Esophagus squamous epithelium (tissue), 5 donors: ENCODE measurements around the gene LRRK2. TPM values are rescaled to one million over a fixed set of nuclear protein-coding genes. Genes with fewer than 3 reads are reported as not detected.

Experiments
- DNase-seq: peaks from one replicate; lab custom pipeline; 2025; lab: John Stamatoyannopoulos, UW
- H3K27ac ChIP-seq, 4 donors: fragments of 200-600 bp; sonication (generic); one replicate each; pipeline ENCODE4 v1.5.1; 2016 to 2019; ENCODE audit warnings: mild to moderate bottlenecking in 1 of 4
- H3K27me3 ChIP-seq, 4 donors: fragments of 200-600 bp; sonication (generic); 1 replicate in 3 of 4; 2 replicates in 1 of 4; pipeline versions ENCODE4 v1.5.1 to v1.6.0; 2017 to 2021; ENCODE audit warnings: antibody characterized with exemption in 1 of 4
- H3K36me3 ChIP-seq, 3 donors: fragments of 200-600 bp; sonication (generic); one replicate each; pipeline ENCODE4 v1.5.1; 2016 to 2019
- H3K4me1 ChIP-seq, 3 donors: fragments of 200-600 bp; sonication (generic); one replicate each; pipeline ENCODE4 v1.5.1; 2017 to 2019
- H3K4me3 ChIP-seq, 4 donors: fragments of 200-600 bp; sonication (generic); 1 replicate in 3 of 4; 2 replicates in 1 of 4; pipeline ENCODE4 v1.5.1; 2016 to 2019; ENCODE audit warnings: mild to moderate bottlenecking in 2 of 4, moderate library complexity in 1 of 4
- H3K9me3 ChIP-seq, 3 donors: fragments of 200-600 bp; sonication (generic); one replicate each; pipeline ENCODE4 v1.5.1; 2016 to 2019
- POLR2A ChIP-seq, 4 donors: fragments of 450-650 bp; IDR thresholded peaks; one replicate each; pipeline ENCODE4 v1.6.1; 2017; ENCODE audit warnings: antibody characterized with exemption in 4 of 4, mild to moderate bottlenecking in 4 of 4, moderate library complexity in 3 of 4
- WGBS, 2 donors: methylation state at CpG; one replicate each; pipeline ENCODE4 v1.1.5; 2018; 5-methylcytosine and 5-hydroxymethylcytosine counted together
- intact Hi-C: fragments of 100-400 bp; cut with DNase I; formaldehyde crosslinking; loops from one replicate; pipeline ENCODE4 v1.15.0; 2022
- total RNA-seq, 4 donors: library from RNA; depleted of rRNA; stranded (reverse); fragments of >200 nt; gene quantifications; one replicate each; pipeline ENCODE4 v1.1.0, GENCODE V29; 2016
- TF ChIP-seq, protein P1 (sequence below), 6 experiments: fragments of 450-650 bp in 4 of 6; fragments of 200-600 bp in 2 of 6; sonication (generic) in 2 of 6; IDR thresholded peaks; one replicate each; pipeline ENCODE4 v1.5.1; 2016 to 2019; ENCODE audit warnings: antibody characterized with exemption in 6 of 6, mild to moderate bottlenecking in 4 of 6, moderate library complexity in 4 of 6
- donor health status: DM: yes; HTN: yes; CAD: no.

The LRRK2 gene
- total RNA-seq, 4 donors from 2014 or later = 10.9 to 21.4 (median 13.4) TPM

DNA sequence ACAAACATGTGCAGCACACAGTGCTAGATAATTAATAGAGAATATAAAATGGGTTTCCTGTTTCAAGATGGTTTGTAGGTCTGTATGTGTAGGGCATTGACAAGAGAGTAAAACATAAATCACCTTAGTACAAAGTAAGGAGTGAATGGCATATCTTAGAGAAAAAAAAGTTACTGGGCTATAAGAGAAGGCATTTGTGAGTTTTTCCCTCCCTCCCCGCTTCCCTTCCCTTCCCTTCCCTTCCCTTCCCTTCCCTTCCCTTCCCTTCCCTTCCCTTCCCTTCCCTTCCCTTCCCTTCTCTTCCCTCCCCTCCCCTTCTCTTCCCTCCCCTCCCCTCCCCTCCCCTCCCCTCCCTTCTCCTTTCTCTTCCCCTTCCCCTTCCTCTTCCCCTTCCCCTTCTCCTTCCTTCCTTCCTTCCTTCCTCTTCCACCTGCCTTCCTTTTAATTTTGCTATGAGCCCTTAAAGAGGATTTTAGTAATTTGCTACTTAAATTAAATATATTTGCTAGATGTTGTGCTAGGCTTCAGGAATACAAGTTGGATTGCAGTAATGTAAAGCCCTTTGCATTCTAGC, 57.1 kb downstream of the LRRK2 start:
- DNase-seq = no peak
- Histone ChIP-seq H3K4me3 (no peak overlapping the region), H3K36me3 (peaks cover 0 to 59% (median 0%) of the 10 kb centered on the region in 3 donors), H3K4me1 (no peaks in the 10 kb centered on the region), H3K27me3 (no peaks in the 10 kb centered on the region), H3K9me3 (no peaks in the 10 kb centered on the region), H3K27ac (no peak overlapping the region)
- WGBS, 2 donors = 83 to 100% methylated on average over 1 of the region's 1 CpG
- intact Hi-C loops = no loop called here
- TF ChIP-seq, protein P1, sequence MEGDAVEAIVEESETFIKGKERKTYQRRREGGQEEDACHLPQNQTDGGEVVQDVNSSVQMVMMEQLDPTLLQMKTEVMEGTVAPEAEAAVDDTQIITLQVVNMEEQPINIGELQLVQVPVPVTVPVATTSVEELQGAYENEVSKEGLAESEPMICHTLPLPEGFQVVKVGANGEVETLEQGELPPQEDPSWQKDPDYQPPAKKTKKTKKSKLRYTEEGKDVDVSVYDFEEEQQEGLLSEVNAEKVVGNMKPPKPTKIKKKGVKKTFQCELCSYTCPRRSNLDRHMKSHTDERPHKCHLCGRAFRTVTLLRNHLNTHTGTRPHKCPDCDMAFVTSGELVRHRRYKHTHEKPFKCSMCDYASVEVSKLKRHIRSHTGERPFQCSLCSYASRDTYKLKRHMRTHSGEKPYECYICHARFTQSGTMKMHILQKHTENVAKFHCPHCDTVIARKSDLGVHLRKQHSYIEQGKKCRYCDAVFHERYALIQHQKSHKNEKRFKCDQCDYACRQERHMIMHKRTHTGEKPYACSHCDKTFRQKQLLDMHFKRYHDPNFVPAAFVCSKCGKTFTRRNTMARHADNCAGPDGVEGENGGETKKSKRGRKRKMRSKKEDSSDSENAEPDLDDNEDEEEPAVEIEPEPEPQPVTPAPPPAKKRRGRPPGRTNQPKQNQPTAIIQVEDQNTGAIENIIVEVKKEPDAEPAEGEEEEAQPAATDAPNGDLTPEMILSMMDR (IDR thresholded peaks at IDR 0.05) = no peak
- TF ChIP-seq POLR2A (IDR thresholded peaks at IDR 0.05) = no peak

DNA sequence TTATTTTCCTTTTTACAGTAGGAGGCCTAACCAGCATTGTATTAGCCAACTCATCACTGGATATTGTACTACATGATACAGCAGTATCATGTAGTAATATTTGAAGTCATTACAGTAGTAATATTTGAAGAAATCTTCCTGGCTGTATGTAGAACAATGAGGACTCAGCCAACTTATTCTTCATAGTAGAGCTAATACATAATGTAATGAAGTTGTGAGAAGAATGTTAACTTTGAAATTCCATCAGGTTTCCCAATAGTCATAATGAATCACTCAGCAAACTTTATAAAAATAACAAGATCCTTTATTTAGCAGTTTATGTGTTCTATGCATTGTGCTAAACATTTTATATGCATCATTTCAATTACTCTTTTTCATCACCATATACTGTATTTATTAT, 61.8 kb downstream of the LRRK2 start:
- H3K4me3 ChIP-seq = no peak overlapping the region
- H3K36me3 ChIP-seq = peaks cover 0 to 50% (median 0%) of the 10 kb centered on the region in 3 donors
- no peaks in the 10 kb centered on the region for H3K27me3 ChIP-seq
- H3K4me1 ChIP-seq = no peaks in the 10 kb centered on the region
- H3K9me3 ChIP-seq = peaks cover 0 to 4% (median 0%) of the 10 kb centered on the region in 3 donors
- no peak overlapping the region for H3K27ac ChIP-seq
- intact Hi-C loops = no loop called here
- DNase-seq = no peak
- TF ChIP-seq POLR2A (IDR thresholded peaks at IDR 0.05) = no peak
- TF ChIP-seq, protein P1 (IDR thresholded peaks at IDR 0.05) = no peak

DNA sequence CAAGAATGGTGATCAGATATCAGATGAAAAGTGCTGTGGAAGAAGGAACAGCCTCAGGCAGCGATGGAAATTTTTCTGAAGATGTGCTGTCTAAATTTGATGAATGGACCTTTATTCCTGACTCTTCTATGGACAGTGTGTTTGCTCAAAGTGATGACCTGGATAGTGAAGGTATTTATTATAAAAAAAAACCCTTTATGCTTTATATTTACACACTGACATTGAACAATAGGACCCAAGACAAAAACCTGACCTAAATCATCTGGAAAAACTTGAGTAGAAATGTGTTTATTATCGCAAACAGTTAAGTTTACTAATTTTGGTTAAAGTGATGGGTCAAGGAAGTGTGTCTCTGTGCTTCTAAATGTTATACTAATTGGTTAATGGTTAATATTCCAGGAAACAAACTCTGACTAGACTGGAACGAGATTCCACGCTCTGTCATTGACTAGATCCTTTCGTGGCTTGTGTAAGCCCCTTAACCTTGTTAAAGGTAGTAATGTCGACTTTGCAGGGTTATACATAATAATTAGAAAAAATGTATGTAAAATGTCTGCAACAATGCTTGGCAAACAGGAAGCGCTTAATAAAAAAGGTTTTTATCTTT, 62.7 kb downstream of the LRRK2 start:
- intact Hi-C loops = no loop called here
- Histone ChIP-seq H3K27ac (no peak overlapping the region), H3K9me3 (peaks cover 0 to 4% (median 0%) of the 10 kb centered on the region in 3 donors), H3K4me1 (no peaks in the 10 kb centered on the region), H3K27me3 (no peaks in the 10 kb centered on the region), H3K36me3 (peaks cover 0 to 45% (median 0%) of the 10 kb centered on the region in 3 donors), H3K4me3 (no peak overlapping the region)
- no peak for DNase-seq
- 82% methylated on average over 7 of the region's 7 CpGs for WGBS, 2 donors
- no peak for TF ChIP-seq POLR2A (IDR thresholded peaks at IDR 0.05)
- TF ChIP-seq, protein P1 (IDR thresholded peaks at IDR 0.05) = no peak

DNA sequence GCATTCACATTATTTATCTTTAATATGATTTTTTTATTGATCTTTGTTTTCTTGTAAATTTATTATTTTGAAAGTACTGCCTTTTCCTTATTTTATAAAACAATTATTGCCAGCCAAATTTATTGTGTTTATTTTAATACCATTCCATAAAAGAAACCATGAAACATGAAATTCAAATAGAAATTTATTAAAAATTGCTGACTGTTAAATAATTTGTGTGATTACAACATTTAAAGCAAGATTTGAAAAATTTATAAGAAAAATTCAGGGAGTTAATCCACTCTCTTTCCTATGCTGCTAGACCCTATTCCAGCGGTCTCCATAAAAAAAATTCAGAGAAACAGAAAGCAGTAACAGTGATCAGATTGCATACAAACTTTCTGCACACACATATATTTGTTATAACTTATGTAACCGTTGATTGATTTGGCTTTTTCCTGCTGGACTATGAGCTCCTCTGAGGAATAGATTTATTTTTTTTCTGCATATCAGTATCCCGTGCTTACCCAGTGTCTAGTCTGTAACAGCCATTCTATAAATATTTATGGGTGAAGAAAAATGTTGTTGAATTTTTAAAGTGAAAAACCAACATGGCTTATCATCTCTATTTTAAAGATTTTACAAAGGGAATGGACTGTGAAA, 68.1 kb downstream of the LRRK2 start:
- Histone ChIP-seq H3K27me3 (no peaks in the 10 kb centered on the region), H3K27ac (no peak overlapping the region), H3K4me1 (no peaks in the 10 kb centered on the region), H3K36me3 (peaks cover 0 to 33% (median 0%) of the 10 kb centered on the region in 3 donors), H3K9me3 (peaks cover 0 to 4% (median 0%) of the 10 kb centered on the region in 3 donors), H3K4me3 (no peak overlapping the region)
- WGBS, 2 donors = 64 to 72% methylated on average over 3 of the region's 3 CpGs
- DNase-seq = no peak
- no peak for TF ChIP-seq POLR2A (IDR thresholded peaks at IDR 0.05)
- TF ChIP-seq, protein P1 (IDR thresholded peaks at IDR 0.05) = no peak
- intact Hi-C loops = no loop called here

DNA sequence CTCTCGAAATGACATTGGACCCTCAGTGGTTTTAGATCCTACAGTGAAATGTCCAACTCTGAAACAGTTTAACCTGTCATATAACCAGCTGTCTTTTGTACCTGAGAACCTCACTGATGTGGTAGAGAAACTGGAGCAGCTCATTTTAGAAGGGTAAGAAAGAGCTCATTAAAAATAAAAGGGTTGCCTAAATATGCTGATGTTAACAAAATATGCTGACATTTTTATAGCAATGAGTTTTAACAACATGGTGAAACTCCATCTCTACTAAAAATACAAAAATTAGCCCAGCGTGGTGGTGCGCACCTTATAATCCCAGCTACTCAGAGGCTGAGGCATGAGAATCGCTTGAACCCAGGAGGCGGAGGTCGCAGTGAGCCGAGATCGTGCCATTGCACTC, 73.5 kb downstream of the LRRK2 start:
- no peak overlapping the region for H3K4me3 ChIP-seq
- H3K9me3 ChIP-seq = no peaks in the 10 kb centered on the region
- H3K36me3 ChIP-seq = peaks cover 0 to 41% (median 0%) of the 10 kb centered on the region in 3 donors
- DNase-seq = no peak
- WGBS, 2 donors = 91 to 95% methylated on average over 8 of the region's 8 CpGs
- H3K27ac ChIP-seq = no peak overlapping the region
- intact Hi-C loops = no loop called here
- no peaks in the 10 kb centered on the region for H3K27me3 ChIP-seq
- TF ChIP-seq, protein P1 (IDR thresholded peaks at IDR 0.05) = no peak
- TF ChIP-seq POLR2A (IDR thresholded peaks at IDR 0.05) = no peak
- no peaks in the 10 kb centered on the region for H3K4me1 ChIP-seq
